Stimulated activated CD8-positive, alpha-beta memory T cell treated with anti-CD3 and anti-CD28 coated beads, Interleukin-12 subunit alpha, Interleukin-12 subunit beta, amount 100 ng/mL, for 24 hours (primary cell): ENCODE results near the gene DRC3.
A peak's percentile ranks its signal among the peaks of the same experiment; 100 is the strongest.

Experiments used
- DNase-seq: peaks from one replicate; pipeline ENCODE4 v3.0.0-alpha.2; 2020; ENCODE audit errors: extremely low read depth

Gene DRC3

GRCh38 chr17:18020971-18021370 lies 48.3 kb downstream of the DRC3 start:
- DNase-seq: no peak

- no peak for DNase-seq
Observed at GRCh38 chr17:18021372-18021771, 48.7 kb downstream of the DRC3 start.

DNA sequence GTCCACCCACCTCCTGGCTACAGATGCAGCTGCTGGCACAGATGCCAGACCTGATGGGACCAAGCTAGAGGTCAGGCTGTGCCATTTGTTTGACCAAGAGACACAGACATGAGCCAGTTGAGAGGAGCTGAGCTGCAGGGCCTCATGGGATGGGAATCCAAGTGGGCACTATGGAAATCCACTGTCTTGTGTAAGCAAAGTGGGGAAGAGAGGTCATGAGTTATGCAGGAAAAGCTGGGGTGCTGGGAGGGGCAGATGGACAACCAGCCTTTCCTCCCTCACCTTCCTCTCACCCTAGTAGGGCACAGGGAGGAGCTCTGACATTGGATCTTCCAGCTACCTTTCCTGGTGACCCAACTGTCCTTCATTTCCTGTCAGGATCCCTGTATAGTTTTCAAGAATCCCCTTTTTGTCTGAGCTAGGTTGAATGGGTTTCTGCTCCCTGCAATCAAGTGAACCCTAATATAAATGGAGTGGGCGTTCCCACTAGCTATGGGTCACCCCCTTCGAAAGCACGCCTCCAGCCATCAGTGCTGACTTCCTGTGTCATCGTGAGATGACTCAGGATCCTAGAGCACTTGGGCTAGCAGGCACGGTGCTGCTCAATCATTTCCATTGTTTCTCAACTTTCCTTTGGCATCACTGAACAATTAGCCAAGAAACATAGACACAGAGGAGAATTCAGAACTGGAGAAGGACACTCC lies 52.7 kb downstream of the DRC3 start:
- no peak for DNase-seq

DNA sequence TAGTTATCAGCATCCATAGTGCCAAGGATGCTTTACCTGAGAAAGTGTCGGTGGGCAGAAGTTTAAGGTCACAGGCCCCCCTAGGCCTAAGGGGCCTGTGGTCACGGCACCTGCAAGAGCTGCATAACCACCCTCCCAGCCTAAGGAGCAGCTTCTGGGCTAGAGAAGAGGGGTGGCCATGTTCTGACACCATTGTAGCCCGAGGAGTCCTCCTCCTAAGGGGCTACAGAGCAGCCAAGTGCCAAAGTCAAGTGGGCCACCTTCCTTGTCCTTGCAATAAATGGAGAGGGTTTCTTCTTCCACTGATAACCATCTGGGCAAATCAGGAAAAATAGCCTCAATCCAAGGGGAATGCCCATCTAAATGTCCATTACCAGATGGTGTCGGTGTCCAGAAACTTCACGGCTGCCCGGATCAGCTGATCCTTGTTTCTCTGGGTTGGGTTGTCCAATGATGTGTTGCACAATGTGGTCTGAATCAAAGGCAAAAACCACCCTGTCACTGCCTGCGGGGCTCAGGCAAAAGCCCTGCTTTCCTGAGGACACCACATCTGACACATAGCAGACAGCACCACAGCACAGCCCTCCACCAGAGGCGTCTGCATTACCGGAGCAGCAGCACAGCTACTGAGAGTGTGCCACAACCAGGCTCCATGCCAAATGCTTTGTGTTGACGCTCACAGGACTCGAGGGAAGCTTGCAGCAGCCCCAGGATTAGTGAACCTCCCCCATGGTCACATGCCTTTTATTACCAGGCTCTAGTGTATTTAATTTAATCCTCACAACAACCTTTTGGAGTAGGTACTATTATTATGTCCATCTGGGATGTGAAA lies 53.5 kb downstream of the DRC3 start:
- no peak for DNase-seq

DNA sequence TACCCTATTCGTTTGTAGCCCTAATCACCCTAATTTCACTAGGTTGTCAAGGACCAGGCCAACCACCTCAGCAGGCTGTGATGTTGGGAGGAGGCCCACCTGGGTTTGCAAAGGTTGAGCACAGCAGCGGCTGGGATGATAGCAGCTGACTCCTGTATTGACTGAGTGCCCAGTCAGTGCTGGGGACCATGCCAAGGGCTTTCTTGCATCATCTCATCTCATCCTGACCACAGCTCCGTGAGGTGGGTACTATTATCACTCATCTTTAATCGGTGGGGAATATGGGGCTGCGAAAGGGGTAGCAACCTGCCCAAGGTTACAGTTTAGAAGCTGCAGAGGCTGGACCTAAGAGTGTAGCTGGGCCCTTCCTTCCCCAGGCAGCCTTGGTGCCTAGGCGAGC lies 54.6 kb downstream of the DRC3 start:
- no peak for DNase-seq

DNA sequence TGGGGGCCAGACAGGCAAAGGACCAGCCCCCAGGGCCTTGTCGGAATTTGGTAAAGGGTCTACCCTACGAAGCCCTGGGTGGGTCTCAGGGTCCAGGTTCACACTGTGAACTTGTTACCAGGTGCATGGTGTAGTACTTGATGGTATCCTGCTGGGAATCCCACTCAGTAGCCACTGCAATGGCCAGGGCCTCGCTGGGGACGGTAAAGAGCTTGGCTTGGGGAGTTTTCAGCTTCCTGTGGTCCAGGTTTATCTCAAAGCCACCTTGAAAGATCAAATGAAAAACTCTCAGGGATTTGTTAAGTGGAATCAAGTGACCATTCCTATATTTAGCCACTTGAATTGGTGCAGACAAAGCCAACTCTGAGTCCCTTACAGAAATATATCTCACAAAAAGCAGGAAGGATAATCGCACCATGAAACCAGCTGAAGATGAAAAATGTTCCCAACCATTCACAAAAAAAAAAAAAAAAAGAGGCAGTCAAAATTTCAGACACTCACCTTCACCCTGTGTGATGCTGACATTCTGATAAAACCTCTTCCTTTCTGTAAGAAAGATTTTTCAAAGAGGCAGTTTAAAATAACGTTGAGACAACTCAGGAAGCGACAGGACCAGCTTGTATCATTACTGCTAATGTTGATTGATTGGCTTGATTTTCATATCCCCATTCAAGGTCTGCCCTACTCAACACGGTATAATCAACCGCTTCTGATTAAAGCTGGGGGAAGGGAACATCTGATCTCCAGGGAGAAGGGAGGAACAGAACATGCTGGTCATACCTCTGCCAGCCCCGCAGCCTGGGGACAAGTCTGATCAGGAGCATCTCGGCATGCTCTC lies 55.7 kb downstream of the DRC3 start:
- DNase-seq: no peak

- no peak for DNase-seq
Observed at GRCh38 chr17:18028952-18029540, 56.4 kb downstream of the DRC3 start.

DNA sequence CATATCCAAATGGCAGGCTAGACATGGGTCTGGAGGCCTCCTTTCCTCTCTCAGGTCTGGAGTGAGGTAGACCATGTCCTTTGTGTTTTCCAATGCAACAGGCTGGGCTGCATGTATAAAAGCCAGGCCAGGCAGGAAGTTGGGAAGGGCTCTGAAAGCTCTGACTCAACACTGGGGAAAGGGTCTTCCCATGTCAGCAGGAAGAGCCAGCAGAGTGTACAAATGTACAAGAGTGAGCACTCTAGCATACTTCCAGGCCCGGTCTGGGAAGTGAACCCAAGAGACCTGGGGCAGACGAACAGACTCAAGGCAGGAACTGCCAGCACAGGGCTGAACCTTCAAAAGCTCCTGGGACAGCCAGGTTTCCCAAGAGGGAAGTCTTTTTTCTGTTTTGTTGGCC lies 59.3 kb downstream of the DRC3 start:
- no peak for DNase-seq

- DNase-seq: no peak
Observed at GRCh38 chr17:18033442-18034099, 60.9 kb downstream of the DRC3 start.

DNA sequence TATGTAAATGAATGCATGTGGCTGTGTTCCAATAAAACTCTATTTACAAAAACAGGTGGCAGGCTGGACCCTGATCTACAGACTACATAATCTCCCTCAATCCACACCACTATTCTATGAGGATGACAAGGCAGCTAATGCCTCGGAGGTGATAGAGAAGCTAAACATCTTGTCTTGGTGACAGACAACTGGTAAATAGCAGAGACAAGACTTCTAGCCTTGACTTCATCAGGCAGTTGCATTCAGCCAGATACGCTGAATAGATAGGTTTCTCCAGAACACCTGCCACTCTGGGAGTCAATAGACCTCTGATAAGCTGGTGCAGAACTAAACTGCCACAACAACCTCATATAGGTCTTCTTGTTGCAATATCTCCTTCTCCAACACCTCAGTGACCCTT lies 63.0 kb downstream of the DRC3 start:
- no peak for DNase-seq

DNA sequence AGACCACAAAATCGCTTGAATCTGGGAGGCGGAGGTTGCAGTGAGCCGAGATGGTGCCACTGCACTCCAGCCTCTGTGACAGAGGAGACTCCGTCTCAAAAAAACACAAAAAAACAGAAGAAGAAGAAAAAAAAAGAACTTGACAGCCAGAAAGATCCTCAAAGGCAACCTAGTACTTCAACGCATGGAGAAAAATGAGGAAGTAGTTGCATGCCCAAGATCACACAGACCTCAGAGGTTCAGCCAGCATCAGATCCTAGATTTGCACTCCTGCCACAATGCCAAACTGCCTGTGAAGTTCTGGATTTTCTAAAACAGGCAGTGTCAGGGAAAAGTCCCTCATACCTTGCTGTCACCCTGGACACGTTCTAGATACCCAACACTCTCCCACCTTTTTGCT lies 64.8 kb downstream of the DRC3 start:
- no peak for DNase-seq

DNA sequence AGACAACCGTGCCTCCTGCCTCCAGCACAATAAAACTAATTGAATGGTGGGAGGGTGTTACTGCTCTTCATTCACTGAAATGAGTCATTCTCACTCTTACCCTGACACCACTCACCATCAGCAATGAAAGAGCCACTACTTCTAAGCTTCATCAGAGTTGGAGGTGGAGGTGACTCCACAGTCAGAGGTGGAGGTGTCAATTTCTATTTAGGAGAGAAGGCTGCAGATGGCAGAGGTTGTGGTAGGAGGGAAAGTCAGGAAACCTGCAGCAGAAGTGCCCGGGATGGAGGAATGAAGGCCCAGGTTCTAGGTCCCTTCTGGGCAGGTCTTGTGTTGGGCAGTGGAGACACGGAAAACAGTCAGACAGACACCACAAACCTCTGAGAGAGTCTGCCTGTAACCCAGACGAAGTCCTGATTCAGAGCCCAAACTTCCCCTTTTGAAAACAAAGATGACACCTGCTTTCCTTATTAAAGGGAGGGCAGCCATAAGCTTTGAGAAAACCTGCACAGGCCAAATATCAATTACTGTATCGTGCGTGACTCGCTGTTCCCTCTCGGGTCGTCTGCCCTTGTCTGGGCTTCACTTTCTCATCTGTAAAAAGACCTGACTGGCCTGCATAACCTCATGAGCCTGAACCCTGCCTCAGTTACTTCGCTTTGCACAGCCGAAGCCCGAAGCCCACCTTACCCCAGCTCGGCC lies 65.6 kb downstream of the DRC3 start:
- no peak for DNase-seq

- DNase-seq: peak; percentile 100
Observed at GRCh38 chr17:18038861-18039534, 66.3 kb downstream of the DRC3 start, which contains the start of the genes ATPAF2 and GID4. ATPAF2 (minus strand) TSS chr17:18039168; CDS start chr17:18039013, 155 bp downstream. GID4 (plus strand) TSS chr17:18039408; CDS start chr17:18039465, 57 bp downstream.

DNA sequence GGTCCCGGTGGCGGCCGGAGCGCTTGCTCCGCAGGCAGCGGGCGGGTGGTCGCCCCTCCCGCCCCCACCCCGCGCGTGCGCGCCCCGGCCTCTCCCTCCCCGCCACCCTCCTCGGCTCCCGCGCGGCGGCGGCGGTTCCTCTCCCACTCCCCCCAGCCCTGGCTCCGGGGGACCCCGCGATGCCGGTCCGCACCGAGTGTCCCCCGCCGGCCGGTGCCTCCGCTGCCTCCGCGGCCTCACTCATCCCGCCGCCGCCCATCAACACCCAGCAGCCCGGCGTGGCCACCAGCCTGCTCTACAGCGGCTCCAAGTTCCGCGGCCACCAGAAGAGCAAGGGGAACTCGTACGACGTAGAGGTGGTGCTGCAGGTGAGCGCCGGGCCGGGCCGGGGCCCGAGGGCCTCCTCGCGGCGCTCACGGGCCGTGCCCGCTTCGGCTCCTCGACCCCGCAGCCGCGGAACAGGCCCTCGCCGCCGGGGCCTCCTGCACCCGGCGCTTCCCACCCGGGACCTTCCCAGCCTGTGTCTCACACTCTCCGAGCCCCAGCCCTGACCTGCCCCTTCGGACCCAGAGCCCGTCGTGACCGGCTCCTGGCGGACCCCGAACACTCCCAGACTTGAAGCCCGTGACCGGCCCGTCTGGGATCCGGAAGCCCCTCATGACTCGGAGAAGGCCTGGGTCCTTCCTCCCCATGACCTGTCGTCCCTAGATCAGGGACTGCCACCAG lies 67.0 kb downstream of the DRC3 start:
- no peak for DNase-seq

DNA sequence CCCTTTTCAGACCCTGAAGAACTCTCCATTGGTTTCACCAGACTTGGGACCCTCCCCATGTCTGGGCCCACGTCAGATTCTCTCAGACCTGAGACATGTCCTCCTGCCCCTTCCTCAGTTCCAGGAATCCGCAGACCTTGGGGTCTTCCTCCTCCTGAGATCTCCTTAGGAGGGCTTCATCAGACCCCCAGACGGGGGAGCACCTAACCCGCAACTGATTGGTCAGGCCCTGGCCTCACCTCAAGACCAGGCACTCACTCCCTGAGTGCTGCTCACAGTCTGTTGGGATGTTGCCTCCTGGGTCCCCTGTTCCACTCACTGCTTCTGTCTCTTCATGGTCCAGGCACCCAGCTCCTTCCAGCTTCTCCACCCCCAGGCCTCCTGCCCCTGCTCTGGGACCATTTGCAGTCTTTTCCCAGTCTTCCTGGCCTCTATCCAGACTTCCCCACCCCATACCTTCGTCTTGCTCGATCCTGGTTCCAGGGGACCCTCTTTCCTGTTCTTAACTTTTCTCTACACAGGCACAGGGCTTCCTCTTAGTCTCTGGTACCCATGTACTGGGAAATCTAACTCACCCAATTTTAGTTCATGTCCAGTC lies 67.7 kb downstream of the DRC3 start:
- DNase-seq: no peak

- no peak for DNase-seq
Observed at GRCh38 chr17:18041776-18042175, 69.1 kb downstream of the DRC3 start.

- no peak for DNase-seq
Observed at GRCh38 chr17:18042983-18043382, 70.3 kb downstream of the DRC3 start.

DNA sequence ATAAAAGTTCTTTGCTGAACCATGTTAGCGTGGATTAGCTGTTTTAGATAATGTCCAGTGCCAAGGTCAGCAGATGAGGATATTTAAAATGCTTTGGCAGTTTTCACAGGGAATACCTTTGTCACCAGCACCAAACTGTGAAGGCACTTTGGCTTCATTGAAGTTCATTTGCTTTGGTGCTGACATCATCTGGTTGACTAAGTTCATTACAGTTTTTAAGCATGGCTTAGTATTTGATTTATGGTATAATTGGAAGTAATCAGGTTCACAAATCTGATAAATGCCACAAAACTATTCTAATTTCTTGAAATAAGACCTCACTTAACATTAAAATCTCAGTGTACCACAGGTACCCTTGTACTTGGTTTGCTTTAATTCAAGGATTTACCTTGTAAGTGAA lies 70.8 kb downstream of the DRC3 start:
- no peak for DNase-seq

GRCh38 chr17:18044609-18045008 lies 71.9 kb downstream of the DRC3 start:
- no peak for DNase-seq
